Kasumi-1 (cell line): ENCODE results near the gene EHD1.
"Not testable (repeated sequence)": the region's sequence is repeated elsewhere in the genome, so short reads cannot be mapped to it uniquely, and the experiment has no call there.

Experiments used
- DNase-seq, 2 experiments: peaks; one replicate each; lab custom pipeline; 2025; lab: John Stamatoyannopoulos, UW

EHD1 gene

DNA sequence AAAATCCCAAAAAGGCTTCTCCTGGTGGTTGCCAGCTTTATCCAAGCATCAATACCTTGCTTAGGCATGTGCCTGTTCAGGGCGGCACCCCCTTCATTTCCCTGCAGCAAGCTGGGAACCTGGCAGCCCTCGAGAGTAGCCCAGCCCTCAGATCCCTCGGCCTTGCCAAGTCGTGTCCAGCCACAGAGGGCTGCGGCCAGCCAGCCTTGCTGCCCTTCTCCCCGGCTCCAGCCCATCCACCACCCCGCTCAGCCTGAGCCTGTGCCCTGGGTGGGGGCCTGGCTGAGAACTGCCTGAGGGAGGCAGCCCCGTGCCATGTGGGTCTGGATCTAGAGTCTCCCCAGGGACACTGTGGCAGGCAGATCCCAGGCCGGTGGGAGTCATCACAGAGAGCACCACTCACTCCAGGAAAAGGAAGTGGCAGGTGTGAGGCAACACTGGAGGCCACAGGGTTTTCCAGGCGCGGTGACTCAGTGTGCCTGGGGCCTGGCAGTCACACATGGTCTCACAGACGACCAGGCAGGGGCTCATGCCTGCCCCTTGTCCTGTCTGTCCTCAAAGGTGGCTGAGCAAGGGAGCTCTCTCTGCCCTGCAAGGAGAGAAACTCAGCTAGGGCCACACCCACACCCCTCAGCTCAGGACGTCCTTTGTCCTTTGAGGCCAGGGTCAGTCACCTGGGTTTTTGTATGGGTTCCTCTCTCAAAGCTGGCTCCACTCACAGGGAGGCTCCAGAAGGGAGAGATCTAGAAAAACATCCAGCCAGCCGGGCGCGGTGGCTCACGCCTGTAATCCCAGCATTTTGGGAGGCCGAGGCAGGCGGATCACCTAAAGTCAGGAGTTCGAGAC, 21.8 kb downstream of the EHD1 start:
- DNase-seq = peak; percentile 68 to 83

DNA sequence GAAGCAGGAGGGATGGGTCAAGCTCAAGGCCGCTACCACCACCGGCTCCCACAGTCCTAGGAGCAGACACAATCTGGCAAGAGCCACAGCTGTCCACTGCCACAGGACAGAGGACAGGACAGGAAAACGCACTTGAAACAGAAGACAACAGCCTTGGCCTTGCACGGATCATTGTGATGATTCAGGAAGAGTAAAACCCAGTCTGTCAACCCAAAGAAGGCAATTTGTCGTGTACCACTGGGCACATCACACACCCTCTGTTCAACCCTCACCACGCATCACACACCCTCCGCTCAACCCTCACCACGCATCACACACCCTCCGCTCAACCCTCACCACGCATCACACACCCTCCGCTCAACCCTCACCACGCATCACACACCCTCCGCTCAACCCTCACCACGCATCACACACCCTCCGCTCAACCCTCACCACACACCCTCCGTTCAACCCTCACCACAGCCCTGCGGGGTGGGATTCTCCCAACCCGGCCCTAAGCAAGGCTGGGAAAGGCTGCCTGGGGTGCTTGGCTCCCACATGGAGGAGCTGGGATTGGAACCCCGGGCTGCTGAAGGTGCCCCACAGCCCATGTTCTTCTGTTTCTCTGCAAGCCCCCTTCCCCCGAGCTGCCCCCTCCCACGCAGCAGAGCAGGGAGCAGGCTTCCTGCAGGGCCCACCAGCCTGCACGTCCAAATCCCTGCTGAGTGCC, 22.7 kb downstream of the EHD1 start:
- no peak for DNase-seq

DNA sequence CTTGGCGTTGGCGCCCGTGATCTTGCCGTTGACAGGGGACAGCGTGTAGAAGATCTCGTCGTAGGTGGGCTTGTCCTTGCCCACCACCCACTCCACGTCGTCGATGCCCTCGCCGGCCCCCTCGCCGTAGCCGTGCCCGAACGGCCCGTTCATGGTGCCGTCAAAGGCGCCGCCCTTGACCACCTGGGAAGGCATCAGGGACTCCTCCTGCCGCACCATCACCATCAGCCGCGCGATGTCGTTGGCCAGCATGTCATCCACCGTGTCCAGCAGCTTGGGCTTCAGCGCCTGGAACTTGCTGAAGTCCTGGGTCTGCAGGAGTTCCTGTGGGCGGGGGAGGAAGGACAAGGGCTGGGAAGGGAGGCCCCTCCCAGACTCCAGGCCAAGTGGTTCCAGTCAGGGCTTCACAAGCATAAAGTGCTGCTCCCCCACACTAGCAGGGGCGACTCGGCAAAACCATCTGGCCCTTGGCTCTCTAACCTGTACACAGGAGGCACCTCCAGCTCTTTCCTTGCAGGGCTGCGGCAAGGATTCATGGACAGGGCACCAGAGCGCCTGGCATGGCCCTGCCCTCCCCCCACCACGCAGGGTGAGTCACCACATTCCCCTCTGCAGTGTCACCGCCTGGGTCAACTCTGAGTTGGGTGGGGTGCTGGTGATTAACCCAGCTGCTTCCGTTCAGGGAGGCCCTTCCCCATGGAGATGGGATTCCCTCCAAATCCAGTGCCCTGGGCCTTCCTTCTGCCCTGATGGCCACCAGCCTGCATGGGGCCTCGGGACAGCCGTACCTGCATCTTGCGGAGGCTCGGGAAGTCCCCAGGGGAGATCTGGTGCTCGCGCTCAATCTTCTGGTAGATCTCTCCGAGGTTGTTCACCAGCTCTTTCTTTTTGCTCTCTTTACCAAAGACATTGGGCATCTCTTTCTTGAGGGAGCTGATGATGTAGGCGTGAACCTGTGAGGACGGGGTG, 23.6 kb downstream of the EHD1 start:
- peak; percentile 21 to 30 for DNase-seq

DNA sequence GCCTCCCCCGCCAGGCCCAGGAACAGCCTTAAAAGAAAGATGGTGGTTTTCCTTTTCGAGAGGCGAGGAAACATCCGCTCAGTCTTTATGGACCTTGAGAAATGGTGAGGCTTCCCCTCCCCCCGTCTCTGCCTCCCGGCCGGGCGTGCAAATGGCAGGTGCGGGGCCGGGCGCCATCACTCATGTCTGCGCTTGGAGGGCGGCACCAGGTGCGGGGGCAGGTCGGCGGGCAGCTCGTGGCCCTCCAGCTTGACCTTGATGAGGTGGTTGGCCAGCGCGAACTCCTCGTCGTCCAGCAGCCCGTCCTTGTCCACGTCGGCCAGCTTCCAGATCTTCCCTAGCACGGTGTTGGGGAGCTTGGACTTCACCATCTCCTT, 24.3 kb downstream of the EHD1 start:
- DNase-seq = no peak

DNA sequence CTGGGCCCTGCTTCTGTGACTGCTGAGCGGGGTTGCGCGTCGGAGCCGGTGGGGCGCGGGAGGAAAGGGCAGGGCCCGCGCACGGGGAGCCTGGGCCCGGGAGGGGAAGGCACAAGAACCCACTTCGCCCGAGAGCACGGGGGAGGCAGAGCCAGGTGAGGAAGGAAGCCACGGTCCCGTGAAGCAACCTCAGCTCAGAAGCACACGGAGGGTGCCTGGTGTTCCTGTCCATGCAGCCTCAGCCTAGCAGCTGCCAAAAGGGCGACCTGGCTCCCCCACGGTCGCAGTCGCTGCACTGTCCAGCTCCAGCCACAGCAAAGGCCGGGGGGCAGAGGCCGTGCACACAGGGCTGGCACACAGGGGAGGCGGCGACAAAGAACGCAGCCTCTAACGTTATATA, 24.7 kb downstream of the EHD1 start:
- no peak for DNase-seq

DNA sequence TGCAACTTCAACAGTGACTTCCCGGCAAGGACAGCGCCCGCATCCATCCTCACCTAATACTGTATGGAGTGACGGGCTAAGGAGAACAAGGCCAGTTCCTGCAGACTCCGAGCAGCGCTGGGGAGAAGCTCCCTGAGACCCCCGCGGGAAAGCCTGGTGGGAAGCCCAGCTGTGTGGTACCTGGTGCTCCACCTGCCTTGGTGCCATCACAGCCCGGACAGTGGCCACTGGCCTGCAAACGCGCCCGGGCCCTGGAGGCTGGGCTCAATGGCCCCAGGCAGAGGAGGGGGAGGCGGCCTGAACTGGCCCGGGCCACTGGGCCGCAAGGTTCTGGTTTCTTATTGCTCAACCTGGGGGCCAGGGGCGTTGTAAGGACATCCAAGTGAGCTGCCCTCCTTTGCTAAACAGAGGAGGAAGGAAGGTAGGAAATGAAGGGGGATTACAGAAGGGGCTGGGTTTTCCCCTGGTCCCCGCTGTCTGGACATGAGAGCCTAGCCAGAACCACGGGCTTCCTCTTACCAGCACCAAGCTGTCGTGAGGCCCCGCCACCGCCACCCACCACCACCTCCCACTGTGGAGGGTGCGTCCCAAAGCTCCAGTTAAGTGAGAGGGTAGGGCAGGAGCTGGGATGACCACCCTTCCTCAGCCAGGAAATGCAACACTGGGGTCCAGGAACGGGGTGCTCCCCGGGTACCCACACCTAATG, 25.5 kb downstream of the EHD1 start:
- no peak for DNase-seq

DNA sequence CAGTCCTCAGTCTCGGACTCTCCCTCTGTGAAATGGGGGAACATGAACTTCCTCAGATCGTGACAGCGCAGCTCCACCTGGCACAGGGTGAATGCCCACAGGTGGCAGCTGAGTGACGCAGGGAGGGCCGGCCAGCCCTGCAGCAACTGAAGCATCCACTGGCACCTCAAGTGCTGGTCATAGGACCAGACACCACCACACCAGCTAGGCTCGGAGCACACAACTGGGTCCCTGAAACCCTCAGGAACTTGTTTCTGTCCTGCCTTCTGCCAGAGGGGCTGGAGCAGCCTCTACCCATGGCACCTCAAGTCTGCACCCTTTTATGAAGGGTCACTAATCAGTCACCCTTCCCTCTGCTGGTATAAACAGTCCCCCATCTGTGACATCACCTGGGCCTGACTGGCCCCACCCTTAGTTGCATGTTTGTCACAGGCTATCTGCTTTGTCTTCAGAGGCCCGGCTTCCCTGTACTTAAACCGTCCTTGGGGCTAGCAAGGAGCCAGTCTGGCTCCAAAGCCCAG, 26.5 kb downstream of the EHD1 start:
- no peak for DNase-seq

DNA sequence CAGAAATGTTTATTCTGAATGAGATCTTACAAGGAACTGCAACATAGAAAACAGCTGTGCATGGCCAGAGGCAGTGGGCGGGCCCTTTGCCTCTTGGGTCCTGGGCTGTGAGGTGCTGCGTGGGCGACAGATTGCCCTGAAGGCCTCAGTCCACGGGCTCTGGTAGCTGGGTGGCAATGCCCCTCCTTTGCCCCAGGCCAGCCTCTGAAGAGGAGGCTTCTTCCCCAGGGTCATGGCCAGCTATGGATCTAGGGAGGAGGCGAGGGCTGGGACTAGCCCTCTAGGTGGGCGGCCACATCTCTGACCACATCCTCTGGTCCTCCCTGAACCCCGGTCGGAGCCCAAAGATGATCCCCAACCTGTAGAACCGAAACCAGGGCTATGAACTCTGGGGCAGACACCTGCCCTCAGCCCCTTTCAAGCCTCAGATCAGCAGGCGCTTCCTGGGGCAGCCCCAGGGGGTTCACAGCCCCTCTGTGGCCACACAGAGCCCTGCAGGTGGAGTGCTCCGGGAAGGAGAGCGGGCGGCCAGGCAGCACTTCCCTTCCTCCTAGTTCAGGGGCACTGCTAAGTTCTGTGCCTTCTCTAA, 27.3 kb downstream of the EHD1 start:
- DNase-seq = no peak

DNA sequence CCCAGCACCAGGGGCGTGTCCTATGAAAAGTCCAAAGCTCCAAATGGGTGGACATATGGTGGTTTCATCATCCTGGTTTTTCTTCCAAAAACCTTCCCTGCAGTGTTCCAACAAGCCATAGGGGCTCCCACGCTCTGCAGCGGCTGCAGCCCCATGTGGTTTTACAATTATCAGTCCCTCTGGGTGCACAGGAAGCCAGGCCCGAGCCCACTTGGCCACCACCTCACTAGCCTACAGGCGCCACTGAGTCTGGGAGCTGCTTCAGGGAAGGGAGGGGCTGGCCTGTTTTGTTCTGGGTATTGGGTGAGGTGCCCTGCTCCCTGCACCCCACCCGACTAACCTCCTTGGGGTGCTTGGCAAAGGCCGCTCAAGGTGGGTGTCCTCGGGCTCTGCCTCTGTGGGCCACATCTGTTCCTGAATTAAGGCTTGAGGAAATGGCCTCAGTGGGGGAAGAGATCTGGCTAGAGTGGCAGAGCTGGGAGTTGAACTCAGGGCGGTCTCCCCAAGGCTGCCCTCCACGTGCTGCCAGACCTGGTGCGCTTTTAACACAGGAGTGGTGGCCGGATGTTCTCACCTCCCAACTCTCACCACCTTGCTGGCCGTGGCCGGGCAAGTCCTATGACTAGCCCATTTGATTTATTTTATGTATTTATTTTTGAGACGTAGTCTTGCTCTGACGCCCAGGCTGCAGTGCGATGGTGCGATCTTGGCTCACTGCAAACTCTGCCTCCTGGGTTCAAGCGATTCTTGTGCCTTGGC, 28.6 kb downstream of the EHD1 start:
- DNase-seq = no peak

DNA sequence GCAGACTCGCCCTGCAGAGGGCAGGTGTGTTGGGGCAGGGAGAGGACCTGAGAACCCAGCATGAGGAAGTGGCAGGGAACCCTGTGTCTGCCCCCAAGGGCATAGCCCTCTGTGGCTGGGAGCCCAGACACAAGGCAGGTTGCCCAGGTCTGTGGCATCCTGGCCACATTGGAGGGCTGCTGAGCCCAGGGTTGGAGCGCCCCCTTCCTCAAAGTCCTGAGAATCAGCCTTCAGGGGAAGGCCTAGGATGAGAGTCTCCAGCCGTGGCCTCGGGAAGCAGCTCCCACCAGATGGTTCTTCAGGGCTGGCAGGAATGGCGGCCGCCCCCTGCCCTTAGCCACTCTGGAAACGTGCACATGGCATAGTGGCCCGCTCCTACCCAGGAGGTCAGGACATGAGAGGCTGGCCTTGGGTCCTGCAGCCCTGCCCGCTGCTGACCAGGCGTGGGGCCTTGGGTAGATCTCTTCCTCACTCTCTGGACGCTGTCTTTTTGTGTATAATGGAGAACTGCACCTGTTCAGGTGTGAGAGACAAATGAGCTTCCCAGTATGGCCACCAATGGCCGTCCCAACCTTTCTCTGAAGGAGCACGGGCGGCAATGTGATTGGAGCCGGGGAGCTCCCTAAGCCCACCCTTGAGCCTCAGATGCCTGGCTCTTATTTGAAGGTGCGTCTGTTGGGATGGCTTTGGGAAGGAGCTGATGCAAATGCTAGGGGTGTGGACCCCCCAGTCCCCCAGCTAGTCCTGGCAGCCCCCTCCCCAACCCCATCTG, 29.4 kb downstream of the EHD1 start:
- DNase-seq = no peak

DNA sequence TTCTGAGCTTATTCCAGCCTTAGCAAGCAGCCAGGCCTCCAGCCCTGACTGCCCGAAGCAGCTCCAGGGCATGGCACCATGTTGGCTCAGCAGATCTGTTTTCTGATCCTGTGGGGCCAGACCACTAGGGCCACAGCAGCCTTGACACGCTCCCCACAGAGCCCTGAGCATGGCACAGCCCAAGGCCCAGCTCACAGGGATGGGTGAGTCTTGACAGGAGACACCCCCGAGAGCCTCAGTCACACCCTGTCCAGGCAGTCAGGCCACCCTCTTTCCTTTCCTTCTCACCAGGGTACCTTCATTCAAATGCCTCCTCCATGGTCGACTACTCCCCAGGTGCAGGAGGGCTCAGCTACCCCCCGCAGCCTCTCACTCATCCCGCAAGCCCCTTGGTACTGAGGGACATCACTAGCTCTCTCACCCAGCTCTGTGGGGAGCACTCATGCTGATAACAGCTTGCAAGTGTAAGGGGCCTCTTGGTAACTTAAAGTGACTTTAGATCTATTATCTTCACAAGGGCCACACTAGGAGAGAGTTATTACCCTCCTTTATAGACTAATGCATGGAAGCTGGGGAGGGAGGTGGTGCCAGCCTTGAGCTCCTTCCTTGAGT, 30.1 kb downstream of the EHD1 start:
- no peak for DNase-seq

DNA sequence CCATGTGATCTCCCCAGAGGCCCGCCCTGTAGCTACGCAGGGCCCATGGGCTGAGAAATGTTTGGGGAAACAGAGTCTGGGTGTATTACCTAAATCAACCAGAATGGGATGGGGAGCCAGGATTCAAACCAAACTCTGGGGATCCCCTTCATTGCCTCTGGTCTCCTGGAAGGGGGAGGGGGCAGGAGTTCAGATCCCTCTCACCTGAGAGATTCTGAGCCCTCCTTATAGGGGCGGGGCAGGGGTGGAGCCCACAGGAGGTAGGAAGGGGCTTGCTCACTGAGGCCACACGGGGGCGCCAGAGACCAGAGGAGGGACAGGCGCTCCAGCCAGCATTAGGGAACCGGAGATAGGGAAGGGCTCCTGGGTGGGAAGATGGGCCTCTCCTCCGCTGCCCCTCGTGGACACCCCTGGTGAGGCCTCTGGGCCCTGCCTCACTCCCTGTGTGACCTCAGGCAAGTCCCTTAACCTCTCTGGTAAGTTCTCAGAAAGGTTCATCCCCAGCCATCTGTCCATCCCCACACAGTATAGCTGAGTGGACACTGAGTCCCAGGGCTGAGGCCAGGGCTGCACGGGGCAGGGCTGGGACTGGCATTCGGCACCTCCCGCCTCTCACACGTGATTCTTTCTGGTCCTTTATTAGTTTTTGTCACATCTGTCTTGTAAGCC, 31.3 kb downstream of the EHD1 start:
- DNase-seq = peak; percentile 90 to 91

DNA sequence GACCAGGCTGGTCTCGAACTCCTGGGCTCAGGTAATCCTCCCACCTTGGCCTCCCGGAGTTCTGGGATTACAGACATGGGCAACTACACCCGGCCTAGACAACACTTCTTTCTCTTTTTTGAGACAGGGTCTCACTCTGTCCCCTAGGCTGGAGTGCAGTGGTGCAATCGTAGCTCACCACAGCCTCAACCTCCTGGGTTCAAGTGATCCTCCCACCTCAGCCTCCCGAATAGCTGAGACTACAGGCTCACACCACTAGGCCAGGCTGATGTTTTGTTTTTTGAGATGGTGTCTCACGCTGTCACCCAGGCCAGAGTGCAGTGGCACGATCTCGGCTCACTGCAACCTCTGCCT, 32.7 kb downstream of the EHD1 start:
- not testable (repeated sequence) for DNase-seq

DNA sequence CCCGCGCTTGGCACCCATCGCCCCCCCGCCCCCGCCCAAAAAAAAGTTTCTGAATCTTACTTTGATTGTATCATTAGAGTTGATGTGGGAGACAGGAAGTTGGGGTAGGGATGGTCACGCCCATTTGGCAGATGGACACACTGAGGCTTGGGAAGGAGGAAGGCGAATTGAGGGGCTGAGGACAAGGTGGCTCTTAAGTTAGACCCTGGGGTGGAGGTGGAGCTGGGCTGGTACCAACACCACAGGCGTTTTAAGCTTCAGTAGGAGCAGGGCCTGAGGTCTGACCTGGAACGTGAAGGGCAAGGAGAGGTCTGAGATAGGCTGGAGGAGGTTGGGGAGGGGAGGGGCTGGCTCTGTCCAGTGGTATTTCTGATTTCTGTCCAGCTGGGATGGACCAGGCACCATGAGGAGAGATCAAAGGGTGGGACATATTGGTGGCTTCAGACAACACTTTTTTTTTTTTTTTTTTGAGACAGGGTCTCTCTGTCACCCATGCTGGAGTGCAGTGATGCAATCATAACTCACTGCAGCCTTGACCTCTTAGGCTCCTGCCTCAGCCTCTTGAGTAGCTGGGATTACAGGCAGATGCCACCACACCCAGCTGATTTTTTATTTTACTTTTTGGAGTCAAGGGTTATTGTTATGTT, 33.2 kb downstream of the EHD1 start:
- DNase-seq = no peak

DNA sequence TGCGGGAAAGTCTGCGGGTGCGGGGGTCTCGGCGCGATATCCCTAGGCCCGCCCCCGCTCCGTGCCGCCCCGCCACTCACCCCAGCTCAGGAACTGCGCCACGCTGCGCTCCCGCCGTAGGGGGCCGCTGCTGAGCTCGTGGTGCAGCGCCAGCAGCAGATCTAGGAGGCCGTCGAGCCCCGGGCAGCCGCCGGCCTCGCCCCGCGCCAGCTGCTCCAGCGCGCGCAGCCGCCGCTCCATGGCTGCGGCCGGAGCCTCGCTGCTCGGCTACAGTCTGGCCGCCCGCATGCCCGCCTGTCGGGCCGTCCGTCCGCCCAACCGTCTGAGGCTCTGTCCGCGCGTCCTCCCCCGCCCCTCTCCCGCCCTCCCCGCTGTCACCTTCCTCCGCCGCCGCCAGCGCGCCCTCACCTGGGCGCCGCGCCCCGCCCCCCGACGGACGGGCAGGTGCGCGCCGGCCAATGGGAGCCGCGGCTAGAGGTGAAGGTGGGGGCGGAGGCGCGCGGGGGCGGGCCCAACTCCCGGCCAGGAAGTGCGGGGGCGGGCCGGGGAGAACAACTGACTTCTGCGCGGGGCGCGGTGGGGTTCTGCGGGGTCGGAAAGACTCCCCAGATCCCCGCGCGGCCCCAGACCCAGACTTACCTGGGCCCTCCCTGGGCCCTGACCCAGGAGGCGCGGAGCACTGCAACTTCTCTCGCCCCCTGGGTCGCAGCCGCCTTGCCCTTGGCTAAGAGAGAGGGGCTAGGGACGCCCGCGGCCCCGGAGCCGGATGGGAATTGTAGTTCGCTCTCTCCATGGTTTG, 33.9 kb downstream of the EHD1 start, which contains the start of gene CDC42BPG:
TSS of gene CDC42BPG (minus strand) at position 324 of the 799 bp plus-strand sequence. CDS start at position 240, 84 bp downstream.
- DNase-seq = peak; percentile 60 to 64

DNA sequence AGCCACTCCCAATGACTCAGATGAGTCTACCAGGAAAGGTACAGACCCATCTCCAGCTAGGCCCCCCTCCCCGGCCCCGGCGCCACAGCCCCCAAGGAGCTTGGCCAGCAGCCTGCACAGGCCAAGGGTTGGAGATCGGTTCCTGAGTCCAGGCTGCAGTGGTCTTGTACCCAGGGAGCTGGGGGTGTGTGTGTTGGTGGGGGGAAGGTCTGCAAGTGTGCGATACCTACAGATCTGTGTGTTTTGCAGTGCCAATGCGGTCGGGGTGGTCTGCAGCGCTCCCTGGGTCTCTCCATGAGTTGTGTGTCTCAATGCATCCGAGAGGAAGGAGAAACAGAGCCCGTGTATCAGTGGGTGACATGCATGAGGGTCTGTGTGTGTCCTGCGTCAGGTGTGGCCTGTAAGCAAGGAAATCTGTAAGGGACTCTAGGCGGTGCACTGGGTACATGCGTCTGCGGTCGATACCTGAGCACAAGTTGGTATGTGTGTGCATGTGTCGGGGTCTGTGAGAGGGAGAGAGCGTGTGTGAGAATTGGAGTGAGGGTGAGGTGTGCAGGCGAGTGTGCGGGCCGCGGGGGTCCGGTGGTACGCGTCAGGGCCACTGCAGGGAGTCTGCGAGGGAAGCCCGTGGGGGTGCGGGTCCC, 34.6 kb downstream of the EHD1 start:
- DNase-seq = no peak
